ENCODE measurements around the gene NAV3. TPM values are rescaled to one million over a fixed set of nuclear protein-coding genes. Genes with fewer than 3 reads are reported as not detected.

Gene NAV3
- total and polyA plus RNA-seq, 9 of the 15 experiments (the other 6 are each of a cell fraction or from before 2014, with no cell fraction given): 0.04 TPM; not detected in 8

DNA sequence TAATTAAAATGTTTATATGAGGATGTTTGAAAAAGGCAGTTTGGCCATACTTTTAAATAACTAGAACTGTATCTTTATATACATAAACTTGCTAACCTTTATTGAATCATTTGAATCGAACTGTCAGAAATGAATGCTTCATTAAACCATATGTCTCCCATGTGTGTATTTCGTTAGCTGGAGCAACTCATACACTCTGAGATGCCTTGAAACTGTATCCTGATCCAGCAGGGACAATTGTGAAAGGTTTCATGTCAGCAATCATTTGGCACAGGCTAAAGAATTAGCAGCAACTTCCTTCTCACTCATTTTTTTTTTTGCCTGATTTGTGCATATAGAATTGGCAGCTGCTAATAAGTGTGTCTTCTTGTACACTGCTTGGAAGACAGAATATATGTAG lies 109.9 kb downstream of the NAV3 start:
- no peaks in the 10 kb centered on the region for H3K36me3 ChIP-seq (ENCODE audit: control insufficient read depth, insufficient read depth, low read length)
- H4K20me1 ChIP-seq (replicated peaks; ENCODE audit: control insufficient read depth, insufficient read depth, low read length): no peaks in the 10 kb centered on the region
- H3K27me3 ChIP-seq (ENCODE audit: control insufficient read depth in 2 of 2, insufficient read depth in 2 of 2, low read length in 2 of 2): no peaks in the 10 kb centered on the region
- ChIA-PET CTCF (ENCODE audit: low intra/inter-chr PET ratio) (no interaction called here), POLR2A (interaction anchor here (0.6 kb wide), 1 partner anchor 46 kb away, joined by 3 read pairs; no protein-coding TSS in a partner anchor)
- H3K4me1 ChIP-seq (replicated peaks in 1 of 2; ENCODE audit: control insufficient read depth in 2 of 2, insufficient read depth in 2 of 2, low read length in 2 of 2): no peaks in the 10 kb centered on the region
- H3K9me3 ChIP-seq (replicated peaks; ENCODE audit: control insufficient read depth, insufficient read depth, low read depth, low read length): no peaks in the 10 kb centered on the region
- FAIRE-seq: no peak
- in situ Hi-C loops (cut with MboI): no loop called here
- no peak overlapping the region for H2AFZ ChIP-seq (ENCODE audit: low read depth, low read length)
- WGBS (ENCODE audit: insufficient coverage, low coverage, missing lambda C conversion rate): 0% methylated on average over 2 of the region's 2 CpGs
- intact Hi-C loops (cut with micrococcal nuclease): no loop called here
- no peak overlapping the region for H3K4me2 ChIP-seq (ENCODE audit: insufficient read depth, low read length)
- no peak for TF ChIP-seq TCF3 (CRISPR knock-in tag; IDR thresholded peaks at IDR 0.05)
- TF ChIP-seq ZNF717 (CRISPR knock-in tag; IDR thresholded peaks at IDR 0.05): no peak
- TF ChIP-seq POLR2A (conservative IDR thresholded peaks at IDR 0.05): no peak
- TF ChIP-seq SREBF1 (IDR thresholded peaks at IDR 0.05; ENCODE audit: borderline replicate concordance, low read depth, low read length): no peak
- TF ChIP-seq, protein P1, sequence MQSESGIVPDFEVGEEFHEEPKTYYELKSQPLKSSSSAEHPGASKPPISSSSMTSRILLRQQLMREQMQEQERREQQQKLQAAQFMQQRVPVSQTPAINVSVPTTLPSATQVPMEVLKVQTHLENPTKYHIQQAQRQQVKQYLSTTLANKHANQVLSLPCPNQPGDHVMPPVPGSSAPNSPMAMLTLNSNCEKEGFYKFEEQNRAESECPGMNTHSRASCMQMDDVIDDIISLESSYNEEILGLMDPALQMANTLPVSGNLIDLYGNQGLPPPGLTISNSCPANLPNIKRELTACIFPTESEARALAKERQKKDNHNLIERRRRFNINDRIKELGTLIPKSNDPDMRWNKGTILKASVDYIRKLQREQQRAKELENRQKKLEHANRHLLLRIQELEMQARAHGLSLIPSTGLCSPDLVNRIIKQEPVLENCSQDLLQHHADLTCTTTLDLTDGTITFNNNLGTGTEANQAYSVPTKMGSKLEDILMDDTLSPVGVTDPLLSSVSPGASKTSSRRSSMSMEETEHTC (IDR thresholded peaks at IDR 0.05): no peak
- TF ChIP-seq MCM2 (IDR thresholded peaks at IDR 0.05; ENCODE audit: low read depth): no peak
- no peak for TF ChIP-seq ZSCAN32 (CRISPR knock-in tag; IDR thresholded peaks at IDR 0.05)
- TF ChIP-seq ZNF134 (CRISPR knock-in tag; conservative IDR thresholded peaks at IDR 0.05): no peak
- TF ChIP-seq, protein P2, sequence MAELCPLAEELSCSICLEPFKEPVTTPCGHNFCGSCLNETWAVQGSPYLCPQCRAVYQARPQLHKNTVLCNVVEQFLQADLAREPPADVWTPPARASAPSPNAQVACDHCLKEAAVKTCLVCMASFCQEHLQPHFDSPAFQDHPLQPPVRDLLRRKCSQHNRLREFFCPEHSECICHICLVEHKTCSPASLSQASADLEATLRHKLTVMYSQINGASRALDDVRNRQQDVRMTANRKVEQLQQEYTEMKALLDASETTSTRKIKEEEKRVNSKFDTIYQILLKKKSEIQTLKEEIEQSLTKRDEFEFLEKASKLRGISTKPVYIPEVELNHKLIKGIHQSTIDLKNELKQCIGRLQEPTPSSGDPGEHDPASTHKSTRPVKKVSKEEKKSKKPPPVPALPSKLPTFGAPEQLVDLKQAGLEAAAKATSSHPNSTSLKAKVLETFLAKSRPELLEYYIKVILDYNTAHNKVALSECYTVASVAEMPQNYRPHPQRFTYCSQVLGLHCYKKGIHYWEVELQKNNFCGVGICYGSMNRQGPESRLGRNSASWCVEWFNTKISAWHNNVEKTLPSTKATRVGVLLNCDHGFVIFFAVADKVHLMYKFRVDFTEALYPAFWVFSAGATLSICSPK (IDR thresholded peaks at IDR 0.05; ENCODE audit: borderline replicate concordance): no peak
- TF ChIP-seq E2F3 (CRISPR knock-in tag; IDR thresholded peaks at IDR 0.05): no peak
- TF ChIP-seq ZNF146 (CRISPR knock-in tag; IDR thresholded peaks at IDR 0.05; ENCODE audit: unreplicated experiment): no peak
- TF ChIP-seq ZKSCAN8 (CRISPR knock-in tag; IDR thresholded peaks at IDR 0.05): no peak
- H3K9me1 ChIP-seq (ENCODE audit: control insufficient read depth, insufficient read depth, low read length): no peaks in the 10 kb centered on the region
- DNase-seq (ENCODE audit: extremely low read depth in 1 of 4, low spot score in 3 of 4): no peak
- ATAC-seq: no peak
- H3K27ac ChIP-seq (ENCODE audit: extremely low read depth, low read depth, low read length): no peak overlapping the region
- H3K4me3 ChIP-seq: no peak overlapping the region
- no TSS peak for BruUV-seq (replicated peaks)
- H3K9ac ChIP-seq (ENCODE audit: insufficient read depth in 1 of 2, low read depth in 2 of 2, low read length in 2 of 2): no peak overlapping the region
- no peaks in the 10 kb centered on the region for H3K79me2 ChIP-seq (ENCODE audit: control insufficient read depth, insufficient read depth, low read length)
